T-helper 2 cell treated with Interferon-gamma antibody and Interleukin-4, amounts not matched to agents 100 ng/mL and 5 ng/mL, for 36 hours (primary cell): ENCODE results near the gene DCAF17. TPM values are rescaled to one million over a fixed set of nuclear protein-coding genes. Genes with fewer than 3 reads are reported as not detected.

ENCODE experiments used
- total RNA-seq: library from RNA; stranded (reverse); gene quantifications from 2 replicates; pipeline ENCODE4 v1.2.3, GENCODE V29; 2022

The DCAF17 gene
- total RNA-seq, 1 donor from 2014 or later = 20.7 TPM

Other genes with a start within 250 kb of the DCAF17 start
- 16.5 and 21.0 TPM in 2 replicates for gene METTL8, start 236 bp upstream of the DCAF17 start, total RNA-seq
- 2.0 and 2.7 TPM in 2 replicates for gene CYBRD1, start 88.2 kb downstream of the DCAF17 start, total RNA-seq